ENCODE data around the gene LYPLA2. TPM values are rescaled to one million over a fixed set of nuclear protein-coding genes. Genes with fewer than 3 reads are reported as not detected.
"Not testable (repeated sequence)": the region's sequence is repeated elsewhere in the genome, so short reads cannot be mapped to it uniquely, and the experiment has no call there.

The LYPLA2 gene
- total and polyA plus RNA-seq, 5 donors: 28.5 to 33.3 (median 32.4) TPM

DNA sequence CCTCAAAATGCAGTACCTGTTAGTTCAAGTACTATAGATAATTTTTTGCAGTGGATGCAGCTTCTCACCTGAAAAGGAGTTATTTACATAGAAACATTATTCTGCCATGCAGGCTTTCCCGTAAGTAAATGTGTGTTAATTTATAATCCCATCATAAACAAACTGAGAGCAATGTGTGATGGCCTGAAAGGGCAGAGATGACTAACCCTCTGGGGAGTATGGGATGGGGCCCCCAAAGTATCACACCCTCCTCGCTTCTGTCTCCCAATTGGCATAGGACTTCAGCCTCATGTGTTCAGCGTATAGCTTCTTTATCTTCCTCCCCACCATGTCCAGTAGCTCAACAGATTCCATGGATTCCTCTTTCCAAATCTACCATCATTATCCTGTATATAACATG is 26.7 kb downstream of the LYPLA2 start:
- WGBS: 92% methylated on average over 3 of the region's 3 CpGs
- Histone ChIP-seq H3K27ac (ENCODE audit: low read length) (no peak overlapping the region), H3K4me3 (ENCODE audit: low read length) (no peak overlapping the region), H3K4me1 (ENCODE audit: control insufficient read depth, insufficient read depth, low read length) (no peaks in the 10 kb centered on the region), H3K27me3 (ENCODE audit: control insufficient read depth, insufficient read depth) (no peaks in the 10 kb centered on the region), H3K9me3 (ENCODE audit: control insufficient read depth, low read length) (no peaks in the 10 kb centered on the region)
- no peak for DNase-seq
- no peak for ATAC-seq
- intact Hi-C loops (cut with DNase I): no loop called here

DNA sequence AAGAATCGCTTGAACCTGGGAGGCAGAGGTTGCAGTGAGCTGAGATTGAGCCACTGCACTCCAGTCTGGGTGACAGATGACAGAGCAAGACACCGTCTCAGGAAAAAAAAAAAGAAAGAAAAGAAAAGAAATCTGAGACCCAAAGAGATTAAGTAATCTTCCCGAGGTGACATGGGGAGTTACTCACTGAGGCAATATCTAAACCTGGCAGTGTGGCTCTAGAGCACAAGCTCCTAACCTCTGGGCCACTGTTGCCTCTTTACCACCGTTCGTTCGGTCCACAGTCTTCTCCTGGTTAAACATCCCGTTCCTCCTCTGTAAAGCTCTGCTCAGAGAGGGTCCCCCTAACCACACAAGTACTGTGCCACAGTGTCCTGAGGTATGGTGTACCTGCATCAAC is 32.8 kb downstream of the LYPLA2 start:
- Histone ChIP-seq H3K4me1 (ENCODE audit: control insufficient read depth, insufficient read depth, low read length) (no peaks in the 10 kb centered on the region), H3K4me3 (ENCODE audit: low read length) (no peak overlapping the region), H3K9me3 (ENCODE audit: control insufficient read depth, low read length) (no peaks in the 10 kb centered on the region), H3K27ac (ENCODE audit: low read length) (no peak overlapping the region), H3K27me3 (ENCODE audit: control insufficient read depth, insufficient read depth) (no peaks in the 10 kb centered on the region)
- ATAC-seq: no peak
- DNase-seq: no peak
- intact Hi-C loops (cut with DNase I): no loop called here
- 79% methylated on average over 7 of the region's 7 CpGs for WGBS

DNA sequence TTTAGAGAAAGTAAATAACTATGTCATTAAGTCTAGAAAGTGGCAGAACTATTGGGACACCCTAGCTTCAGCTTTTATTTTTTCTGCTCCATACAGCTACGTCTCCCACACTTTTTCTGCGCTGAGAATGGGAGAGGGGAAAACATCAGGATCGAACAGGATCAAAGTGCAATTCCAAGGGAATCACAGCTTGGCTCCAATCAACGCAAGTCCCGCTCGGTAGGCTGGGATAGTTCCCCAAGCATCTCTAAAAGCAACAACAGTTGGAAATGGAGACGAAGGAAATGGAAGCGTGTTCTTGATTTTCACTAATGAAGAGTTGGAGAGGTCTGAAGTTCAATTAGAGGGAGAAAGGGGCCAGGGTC is 33.7 kb downstream of the LYPLA2 start:
- 2% methylated on average over 8 of the region's 8 CpGs for WGBS
- intact Hi-C loops (cut with DNase I): loop anchor here in 1 of 4 donors (5.0 kb wide), 1 partner anchor 43 kb away; the partner anchor contains the start of gene FUCA1
- Histone ChIP-seq H3K4me3 (ENCODE audit: low read length) (peak overlapping the region; percentile 85), H3K27me3 (ENCODE audit: control insufficient read depth, insufficient read depth) (no peaks in the 10 kb centered on the region), H3K27ac (ENCODE audit: low read length) (peak overlapping the region; percentile 85), H3K4me1 (ENCODE audit: control insufficient read depth, insufficient read depth, low read length) (no peaks in the 10 kb centered on the region), H3K9me3 (ENCODE audit: control insufficient read depth, low read length) (no peaks in the 10 kb centered on the region)
- ATAC-seq (no peak), DNase-seq (no peak)

DNA sequence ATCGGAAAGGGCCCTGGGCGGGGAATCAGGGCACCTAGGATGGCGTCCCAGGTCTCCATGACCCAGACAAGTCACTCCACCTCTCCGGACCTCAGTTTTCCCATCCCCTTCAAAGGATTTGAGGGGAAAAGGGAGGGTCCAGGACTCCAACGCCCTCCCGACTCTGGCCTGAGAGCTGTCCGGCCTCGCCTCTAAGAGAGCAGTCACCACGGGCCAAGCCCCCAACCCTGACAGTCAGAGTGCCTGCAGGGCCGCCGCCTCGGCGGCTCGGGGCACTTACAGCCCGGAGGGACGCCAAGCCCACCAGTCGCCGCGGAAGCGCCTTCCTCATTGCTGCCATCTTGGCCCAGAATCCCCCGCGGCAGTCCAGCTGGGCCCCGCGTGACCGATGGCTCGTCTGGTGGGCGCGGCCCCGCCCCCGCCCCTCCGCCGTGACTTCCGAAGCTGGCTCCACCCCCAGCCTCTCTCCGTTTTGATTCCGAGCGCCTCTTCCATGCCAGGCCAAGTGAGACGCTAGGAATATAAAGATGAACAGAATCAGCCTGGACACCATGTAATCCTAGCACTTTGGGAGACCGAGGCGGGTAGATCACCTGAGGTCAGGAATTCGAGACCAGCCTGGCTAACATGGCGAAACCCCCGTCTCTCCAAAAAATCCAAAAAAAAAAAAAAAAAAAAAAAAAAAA is 34.3 kb downstream of the LYPLA2 start, which contains the start of gene HMGCL:
Gene HMGCL, minus strand, starts transcription at position 354 of the 686 bp plus-strand sequence. Its CDS starts 14 bp downstream, at position 340.
- H3K27me3 ChIP-seq (ENCODE audit: control insufficient read depth, insufficient read depth): no peaks in the 10 kb centered on the region
- DNase-seq (peak; percentile 92 to 97 (median 96)), ATAC-seq (peak; percentile 99)
- H3K4me1 ChIP-seq (ENCODE audit: control insufficient read depth, insufficient read depth, low read length): no peaks in the 10 kb centered on the region
- peak within 1 kb of the TSS; percentile 85 for H3K27ac ChIP-seq (ENCODE audit: low read length)
- H3K9me3 ChIP-seq (ENCODE audit: control insufficient read depth, low read length): no peaks in the 10 kb centered on the region
- H3K4me3 ChIP-seq (ENCODE audit: low read length): peak within 1 kb of the TSS; percentile 85
- WGBS: under 1% methylated on average over 42 of the region's 42 CpGs
- intact Hi-C loops (cut with DNase I): loop anchor here in 1 of 4 donors (5.0 kb wide), 1 partner anchor 42 kb away; the partner anchor contains the start of gene FUCA1

DNA sequence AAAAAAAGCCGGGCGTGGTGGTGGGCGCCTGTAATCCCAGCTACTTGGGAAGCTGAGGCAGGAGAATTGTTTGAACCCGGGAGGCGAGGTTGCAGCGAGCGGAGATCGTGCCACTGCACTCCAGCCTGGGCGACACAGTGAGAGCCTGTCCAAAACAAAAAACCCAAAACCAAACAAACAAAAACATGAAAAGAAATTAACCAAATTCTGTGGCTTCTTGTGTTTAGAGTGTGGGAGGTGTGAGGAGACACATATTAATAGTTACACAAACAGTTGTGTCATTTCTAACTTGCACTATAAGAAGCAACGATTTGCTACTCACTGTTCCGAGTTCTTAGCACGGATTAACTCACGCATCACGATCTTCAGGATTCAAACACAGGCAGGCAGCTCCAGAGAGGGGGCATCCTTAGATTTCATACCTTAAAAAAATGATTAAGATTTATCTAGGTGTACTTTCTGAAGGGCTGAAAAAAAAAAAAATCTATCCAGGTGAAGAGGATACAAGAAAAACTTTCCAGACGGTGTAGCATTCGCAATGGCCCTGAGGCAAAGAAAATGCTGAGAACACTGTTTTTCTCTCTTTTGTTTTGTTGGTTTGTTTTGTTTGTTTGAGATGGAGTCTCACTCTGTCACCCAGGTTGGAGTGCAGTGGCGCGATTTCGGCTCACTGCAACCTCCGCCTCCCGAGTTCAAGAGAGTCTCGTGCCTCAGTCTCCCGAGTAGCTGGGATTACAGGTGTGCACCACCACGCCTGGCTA is 35.0 kb downstream of the LYPLA2 start:
- DNase-seq: no peak
- H3K4me3 ChIP-seq (ENCODE audit: low read length): peak overlapping the region; percentile 85
- intact Hi-C loops (cut with DNase I): loop anchor here in 1 of 4 donors (5.0 kb wide), 1 partner anchor 41 kb away; the partner anchor contains the start of gene FUCA1
- no peak overlapping the region for H3K27ac ChIP-seq (ENCODE audit: low read length)
- no peaks in the 10 kb centered on the region for H3K27me3 ChIP-seq (ENCODE audit: control insufficient read depth, insufficient read depth)
- WGBS: 67% methylated on average over 24 of the region's 24 CpGs
- no peaks in the 10 kb centered on the region for H3K9me3 ChIP-seq (ENCODE audit: control insufficient read depth, low read length)
- H3K4me1 ChIP-seq (ENCODE audit: control insufficient read depth, insufficient read depth, low read length): no peaks in the 10 kb centered on the region
- no peak for ATAC-seq

DNA sequence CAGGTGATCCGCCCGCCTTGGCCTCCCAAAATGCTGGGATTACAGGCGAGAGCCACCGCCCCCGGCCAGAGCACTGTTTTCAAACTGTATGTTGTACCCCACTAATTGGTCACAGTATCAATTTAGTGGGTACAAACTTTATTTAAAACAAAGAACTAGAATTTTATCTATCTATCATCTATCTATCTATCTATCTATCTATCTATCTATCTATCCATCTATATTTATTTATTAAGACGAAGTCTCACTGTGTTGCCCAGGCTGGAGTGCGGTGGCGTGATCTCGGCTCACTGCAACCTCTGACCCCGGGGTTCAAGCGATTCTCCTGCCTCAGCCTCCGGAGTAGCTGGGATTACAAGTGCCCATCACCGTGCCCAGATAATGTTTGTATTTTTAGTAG is 35.6 kb downstream of the LYPLA2 start:
- DNase-seq; ATAC-seq; H3K27ac ChIP-seq (ENCODE audit: low read length); H3K4me1 ChIP-seq (ENCODE audit: control insufficient read depth, insufficient read depth, low read length); H3K9me3 ChIP-seq (ENCODE audit: control insufficient read depth, low read length); H3K27me3 ChIP-seq (ENCODE audit: control insufficient read depth, insufficient read depth); H3K4me3 ChIP-seq (ENCODE audit: low read length): not testable (repeated sequence)
- intact Hi-C loops (cut with DNase I): loop anchor here in 1 of 4 donors (5.0 kb wide), 1 partner anchor 41 kb away; the partner anchor contains the start of gene FUCA1
- WGBS: 97% methylated on average over 13 of the region's 13 CpGs

DNA sequence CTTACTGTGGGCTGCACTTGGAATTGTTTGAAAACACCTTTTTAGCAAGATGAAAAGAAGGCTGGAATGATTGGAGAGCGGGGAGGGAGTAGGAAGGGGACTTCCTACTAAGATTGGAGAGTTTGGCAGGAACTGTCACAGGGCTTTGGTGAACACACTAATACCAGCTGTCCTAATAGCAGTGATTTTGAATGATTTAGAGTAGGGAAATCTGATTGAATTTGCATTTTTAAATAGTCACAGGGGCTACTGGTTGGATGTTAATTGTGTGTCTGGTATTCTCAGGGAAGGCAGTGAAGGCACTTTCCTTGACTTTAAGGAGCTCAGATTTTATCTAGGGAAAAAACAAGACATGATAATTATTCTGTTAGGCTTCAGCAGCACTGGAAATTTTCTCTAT is 36.8 kb downstream of the LYPLA2 start:
- Histone ChIP-seq H3K9me3 (ENCODE audit: control insufficient read depth, low read length) (no peaks in the 10 kb centered on the region), H3K4me3 (ENCODE audit: low read length) (no peak overlapping the region), H3K27ac (ENCODE audit: low read length) (no peak overlapping the region), H3K27me3 (ENCODE audit: control insufficient read depth, insufficient read depth) (no peaks in the 10 kb centered on the region), H3K4me1 (ENCODE audit: control insufficient read depth, insufficient read depth, low read length) (no peaks in the 10 kb centered on the region)
- DNase-seq (no peak), ATAC-seq (no peak)
- 65% methylated on average over 1 of the region's 1 CpG for WGBS
- intact Hi-C loops (cut with DNase I): loop anchor here in 1 of 4 donors (5.0 kb wide), 1 partner anchor 40 kb away; the partner anchor contains the start of gene FUCA1

DNA sequence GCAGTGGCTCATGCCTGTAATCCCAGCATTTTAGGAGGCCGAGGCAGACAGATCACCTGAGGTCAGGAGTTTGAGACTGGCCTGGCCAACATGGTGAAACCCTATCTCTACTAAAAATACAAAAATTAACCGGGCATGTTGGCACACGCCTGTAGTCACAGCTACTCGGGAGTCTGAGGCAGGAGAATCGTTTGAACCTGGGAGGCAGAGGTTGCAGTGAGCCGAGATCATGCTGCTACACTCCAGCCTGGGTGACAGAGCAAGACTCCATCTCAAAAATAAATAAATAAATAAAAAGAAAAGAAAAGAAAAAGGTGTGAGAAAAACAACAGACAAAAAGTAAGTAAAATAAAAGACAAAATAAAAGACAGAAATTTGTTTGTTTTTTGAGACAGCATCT is 43.2 kb downstream of the LYPLA2 start:
- H3K4me3 ChIP-seq (ENCODE audit: low read length); H3K9me3 ChIP-seq (ENCODE audit: control insufficient read depth, low read length); H3K27ac ChIP-seq (ENCODE audit: low read length); H3K27me3 ChIP-seq (ENCODE audit: control insufficient read depth, insufficient read depth); DNase-seq; H3K4me1 ChIP-seq (ENCODE audit: control insufficient read depth, insufficient read depth, low read length); ATAC-seq; intact Hi-C loops (cut with DNase I): not testable (repeated sequence)
- WGBS: 80% methylated on average over 6 of the region's 6 CpGs

DNA sequence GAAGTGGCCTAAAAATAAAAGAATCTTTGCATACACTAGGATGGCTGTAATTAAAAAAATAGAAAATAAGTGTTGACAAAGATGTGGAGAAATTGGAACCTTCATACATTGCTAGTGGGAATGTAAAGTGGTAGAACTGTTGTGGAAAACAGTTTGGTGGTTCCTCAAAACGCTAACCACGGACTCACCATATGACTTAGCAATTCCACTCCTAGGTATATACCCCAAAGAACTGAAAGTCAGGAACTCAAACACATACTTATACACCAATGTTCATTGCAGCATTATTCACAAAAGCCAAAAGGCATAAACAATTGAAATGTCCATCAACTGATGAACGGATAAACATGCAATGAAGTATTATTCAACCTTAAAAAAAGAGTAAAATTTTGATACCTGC is 45.1 kb downstream of the LYPLA2 start:
- WGBS: 85% methylated on average over 3 of the region's 3 CpGs
- ATAC-seq (no peak), DNase-seq (no peak)
- Histone ChIP-seq H3K4me1 (ENCODE audit: control insufficient read depth, insufficient read depth, low read length) (peaks cover 6% of the 10 kb centered on the region), H3K9me3 (ENCODE audit: control insufficient read depth, low read length) (no peaks in the 10 kb centered on the region), H3K27ac (ENCODE audit: low read length) (no peak overlapping the region), H3K27me3 (ENCODE audit: control insufficient read depth, insufficient read depth) (no peaks in the 10 kb centered on the region), H3K4me3 (ENCODE audit: low read length) (no peak overlapping the region)
- intact Hi-C loops (cut with DNase I): no loop called here

DNA sequence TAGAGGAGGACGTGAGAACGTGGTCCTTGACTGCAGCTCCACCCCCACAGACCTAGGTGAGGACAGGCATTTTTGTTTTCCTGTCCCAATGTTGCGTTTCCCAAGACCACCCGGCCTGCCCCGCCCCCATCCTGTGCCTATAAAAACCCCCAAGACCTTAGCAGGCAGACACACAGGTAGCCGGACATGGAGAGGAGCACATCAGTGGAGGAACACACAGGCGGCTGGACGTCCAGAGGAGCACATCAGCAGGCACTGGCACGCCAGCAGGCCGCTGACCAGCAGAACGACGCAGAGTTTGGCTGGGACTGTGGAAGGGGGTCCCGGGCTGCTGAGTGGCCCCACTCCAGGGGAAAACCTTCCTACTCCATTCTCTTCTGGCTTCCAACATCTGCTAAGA is 47.0 kb downstream of the LYPLA2 start:
- no peak for DNase-seq
- 20% methylated on average over 13 of the region's 13 CpGs for WGBS
- H3K27me3 ChIP-seq (ENCODE audit: control insufficient read depth, insufficient read depth): no peaks in the 10 kb centered on the region
- intact Hi-C loops (cut with DNase I): no loop called here
- H3K9me3 ChIP-seq (ENCODE audit: control insufficient read depth, low read length): no peaks in the 10 kb centered on the region
- no peak overlapping the region for H3K27ac ChIP-seq (ENCODE audit: low read length)
- peak in 1 of 2 donors; percentile 14 for ATAC-seq
- no peak overlapping the region for H3K4me3 ChIP-seq (ENCODE audit: low read length)
- peaks cover 6% of the 10 kb centered on the region for H3K4me1 ChIP-seq (ENCODE audit: control insufficient read depth, insufficient read depth, low read length)

DNA sequence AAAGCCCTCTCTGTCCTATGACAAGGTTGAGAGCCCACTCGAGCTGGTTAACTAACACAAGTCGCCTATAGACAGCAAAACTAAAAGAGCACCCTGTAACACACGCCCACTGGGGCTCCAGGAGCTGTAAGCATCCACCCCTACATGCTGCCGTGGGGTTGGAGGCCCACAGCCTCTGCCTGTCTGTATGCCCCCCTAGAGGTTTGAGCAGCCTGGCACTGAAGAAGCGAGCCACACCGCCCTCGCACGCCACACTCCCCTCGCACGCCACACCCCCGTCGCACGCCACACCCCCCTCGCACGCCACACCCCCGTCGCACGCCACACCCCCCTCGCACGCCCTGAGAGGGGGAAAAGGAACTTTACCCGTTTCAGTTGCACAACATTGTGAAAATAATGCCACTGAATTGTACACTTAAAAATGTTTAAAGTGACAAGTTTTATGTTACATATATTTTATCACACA is 47.5 kb downstream of the LYPLA2 start:
- Histone ChIP-seq H3K4me1 (ENCODE audit: control insufficient read depth, insufficient read depth, low read length) (peaks cover 6% of the 10 kb centered on the region), H3K27me3 (ENCODE audit: control insufficient read depth, insufficient read depth) (no peaks in the 10 kb centered on the region), H3K27ac (ENCODE audit: low read length) (no peak overlapping the region), H3K4me3 (ENCODE audit: low read length) (peak overlapping the region; percentile 44), H3K9me3 (ENCODE audit: control insufficient read depth, low read length) (no peaks in the 10 kb centered on the region)
- intact Hi-C loops (cut with DNase I): no loop called here
- peak; percentile 64 to 88 (median 83) for DNase-seq
- WGBS: under 1% methylated on average over 21 of the region's 21 CpGs
- ATAC-seq: peak; percentile 97 to 99

All from right cardiac atrium (tissue), 5 donors.